Activated CD8-positive, alpha-beta memory T cell treated with anti-CD3 and anti-CD28 coated beads, Interleukin-2, amount 50 U/mL, for 24 hours (primary cell): ENCODE measurements around the gene C1QTNF2.

Source experiments
- DNase-seq: peaks from one replicate; pipeline ENCODE4 v3.0.0-alpha.2; 2020; ENCODE audit errors: extremely low read depth

Gene C1QTNF2

GRCh38 chr5:160303690-160304089 lies 66.7 kb downstream of the C1QTNF2 start:
- no peak for DNase-seq

DNA sequence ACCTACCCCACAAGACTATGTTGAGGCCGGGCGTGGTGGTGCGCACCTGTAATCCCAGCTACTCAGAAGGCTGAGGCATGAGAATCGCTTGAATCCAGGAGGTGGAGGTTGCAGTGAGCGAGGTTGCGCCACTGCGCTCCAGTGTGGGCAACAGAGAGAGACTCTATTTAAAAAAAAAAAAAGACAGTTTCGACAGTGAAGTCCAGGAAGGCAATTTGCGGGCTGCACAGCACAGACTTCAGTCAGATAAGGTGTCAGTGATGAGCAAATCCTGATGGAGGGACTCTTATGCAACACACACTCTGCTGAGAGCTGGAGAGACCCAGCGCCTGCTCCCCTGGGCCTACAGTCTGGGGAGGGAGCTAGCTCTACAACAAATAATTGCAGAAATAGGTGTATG lies 72.2 kb downstream of the C1QTNF2 start:
- DNase-seq: no peak

DNA sequence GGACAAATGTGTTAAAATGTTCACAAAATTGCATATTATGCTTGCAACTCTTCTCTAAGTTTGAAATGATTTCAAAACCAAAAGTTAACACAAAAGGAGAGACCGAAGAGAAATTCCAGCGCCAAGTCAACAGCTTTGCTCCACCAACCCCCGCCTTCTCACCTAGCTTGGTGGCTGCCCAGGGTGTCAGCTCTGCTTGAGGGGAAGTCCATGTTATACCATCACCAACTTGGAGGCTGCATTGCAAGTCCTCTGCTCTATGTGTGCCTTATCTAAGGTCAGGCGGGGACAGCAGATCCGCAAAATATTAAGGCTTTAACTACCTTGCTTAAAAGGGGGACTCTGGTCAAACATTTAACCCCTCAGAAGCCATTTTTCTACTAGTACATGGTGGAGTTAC lies 72.7 kb downstream of the C1QTNF2 start:
- no peak for DNase-seq
